AG04450 (cell line): ENCODE measurements around the gene CEP57. TPM values are rescaled to one million over a fixed set of nuclear protein-coding genes. Genes with fewer than 3 reads are reported as not detected.

Source experiments
- CTCF ChIA-PET: fragments of 300-600, 350-600 bp; formaldehyde crosslinking; extraction: SDS; loops from one replicate; lab custom pipeline; 2022; ENCODE audit warnings: antibody characterized with exemption, inconsistent platforms; lab: Charles Lee
- POLR2A ChIA-PET: fragments of 350-600 bp; formaldehyde crosslinking; extraction: SDS; loops from one replicate; lab custom pipeline; 2021; ENCODE audit warnings: antibody characterized with exemption, inconsistent platforms; lab: Yijun Ruan, JAX
- DNase-seq: peaks from one replicate; pipeline ENCODE4 v3.0.0-alpha.2; 2011; ENCODE audit warnings: low read depth, low spot score
- H3K27ac ChIP-seq: one replicate; pipeline ENCODE4 v1.5.1; 2012; ENCODE audit warnings: low read depth, low read length, control low read depth
- H3K27me3 ChIP-seq: one replicate; pipeline ENCODE4 v1.6.0; 2012; ENCODE audit warnings: low read length; ENCODE audit not compliant: control insufficient read depth, insufficient read depth
- H3K4me3 ChIP-seq: 2 replicates; pipeline ENCODE4 v1.5.1; 2011; ENCODE audit warnings: mild to moderate bottlenecking, low read depth, low read length, control low read depth
- H3K9me3 ChIP-seq: 2 replicates; pipeline ENCODE4 v1.5.1; 2012; ENCODE audit warnings: low read length; ENCODE audit not compliant: control insufficient read depth, insufficient read depth
- CTCF ChIP-seq: IDR thresholded peaks from 2 replicates; pipeline ENCODE4 v1.5.1; 2011; ENCODE audit warnings: low read depth, low read length, control low read depth, inconsistent platforms
- polyA plus RNA-seq: library from polyadenylated mRNA; depleted of rRNA; stranded (reverse); fragments of >200 nt; gene quantifications from 2 replicates; pipeline ENCODE4 v1.2.3, GENCODE V29; 2011

CEP57 gene
- polyA plus RNA-seq, 1 experiment: 49.2 TPM

DNA sequence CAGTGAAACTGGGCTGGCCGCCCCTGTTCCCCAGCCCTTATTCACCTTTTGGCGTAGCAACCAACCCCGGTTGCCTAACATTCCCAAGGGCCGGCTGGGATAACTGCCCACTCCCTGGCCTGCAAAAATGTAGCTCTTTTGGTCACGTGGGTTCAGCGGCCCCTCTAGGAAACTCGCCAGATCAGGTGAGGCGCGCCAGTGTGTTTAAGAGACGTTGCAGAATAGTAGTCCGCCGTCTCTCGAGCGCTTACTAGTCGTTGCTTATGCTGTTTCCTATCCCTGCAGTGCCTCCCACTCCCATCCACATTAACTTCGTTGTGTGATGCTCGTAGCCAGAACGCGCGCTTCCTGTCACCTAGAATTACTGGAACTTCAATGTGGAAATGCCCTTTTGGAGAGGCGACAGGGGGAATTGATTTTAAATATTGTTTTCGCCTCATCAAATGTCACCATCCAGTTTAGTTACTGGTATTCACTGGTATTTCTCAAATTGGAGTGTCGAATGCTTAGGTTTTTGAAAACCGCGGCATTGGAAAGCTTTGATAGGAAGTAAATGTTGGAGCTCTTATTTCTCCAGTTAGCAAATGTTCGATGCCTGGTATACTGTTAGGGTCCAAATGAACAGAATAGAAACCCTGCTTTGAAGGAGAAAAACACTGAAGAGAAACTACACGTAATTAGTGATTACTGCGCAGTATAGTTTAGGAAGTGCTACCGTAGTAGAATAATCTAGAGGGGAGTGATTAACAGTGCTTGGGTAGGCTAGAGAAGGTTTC is 823 bp downstream of the CEP57 start:
- ChIA-PET CTCF (interaction anchor here (0.6 to 2.4 kb wide), 4 partner anchors 27 to 1275 kb away, joined by 3 to 14 read pairs (median 6); partner anchors contain the start of gene MAML2), POLR2A (interaction anchor here (0.5 to 1.8 kb wide), 3 partner anchors 211 to 598 kb away, joined by 3 to 8 read pairs (median 6); partner anchors contain the start of genes CCDC82 and JRKL)
- no peak for TF ChIP-seq CTCF
- peaks cover 3% of the 10 kb centered on the region; the same call in 1 of the 2 replicates for H3K9me3 ChIP-seq
- H3K27ac ChIP-seq: peak overlapping the region; percentile 98
- H3K27me3 ChIP-seq: no peaks in the 10 kb centered on the region
- peak overlapping the region; percentile 86 for H3K4me3 ChIP-seq
- no peak for DNase-seq

DNA sequence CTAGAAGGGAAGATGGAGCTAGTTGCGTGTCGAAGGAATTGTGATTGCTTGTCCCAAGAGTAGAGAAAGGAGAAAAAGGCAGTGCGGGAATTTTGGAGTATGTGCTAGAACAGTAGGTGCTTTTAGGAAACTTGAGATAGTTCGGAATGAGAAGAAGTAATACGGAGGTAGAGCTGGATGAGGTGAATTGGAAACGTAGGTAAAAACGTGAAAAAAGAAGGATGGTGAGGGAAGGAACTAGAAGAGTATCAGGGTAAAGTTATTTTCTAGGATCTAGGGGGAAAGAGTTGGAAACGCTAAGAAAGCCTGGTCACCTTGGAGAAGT is 1.4 kb downstream of the CEP57 start:
- DNase-seq: no peak
- Histone ChIP-seq H3K27ac (no peak overlapping the region), H3K4me3 (peak overlapping the region; percentile 86), H3K9me3 (peaks cover 3% of the 10 kb centered on the region; the same call in 1 of the 2 replicates), H3K27me3 (no peaks in the 10 kb centered on the region)
- POLR2A ChIA-PET: interaction anchor here (0.5 to 1.8 kb wide), 2 partner anchors 95 to 598 kb away, joined by 3 to 8 read pairs; partner anchors contain the start of genes CCDC82 and JRKL
- CTCF ChIA-PET: interaction anchor here (0.6 to 2.4 kb wide), 3 partner anchors 551 to 1275 kb away, joined by 3 to 14 read pairs (median 7); partner anchors contain the start of gene MAML2
- no peak for TF ChIP-seq CTCF

DNA sequence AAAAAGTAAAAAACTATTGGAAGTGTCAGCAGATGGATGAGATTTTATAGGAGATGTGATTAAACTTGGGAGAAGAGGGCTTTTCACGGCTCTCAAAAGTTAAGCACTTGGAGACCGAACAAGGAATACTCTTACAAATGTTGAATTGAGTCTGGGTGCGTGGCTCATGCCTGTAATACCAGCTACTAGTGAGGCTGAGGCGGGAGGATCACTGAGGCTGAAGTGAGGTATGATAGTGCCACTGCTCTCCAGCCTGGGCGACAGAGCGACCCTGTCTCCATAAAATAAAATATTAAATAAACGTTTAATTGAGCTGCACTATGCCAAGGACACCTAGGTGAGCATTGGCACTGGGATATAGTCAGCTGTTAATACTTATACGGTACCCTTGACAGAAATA is 1.9 kb downstream of the CEP57 start:
- Histone ChIP-seq H3K9me3 (peaks cover 3% of the 10 kb centered on the region; the same call in 1 of the 2 replicates), H3K27me3 (no peaks in the 10 kb centered on the region), H3K27ac (no peak overlapping the region), H3K4me3 (no peak overlapping the region; the same call in 1 of the 2 replicates)
- ChIA-PET POLR2A (interaction anchor here (0.5 kb wide), 1 partner anchor 95 kb away, joined by 3 read pairs; no protein-coding TSS in a partner anchor), CTCF (interaction anchor here (0.6 to 2.4 kb wide), 5 partner anchors 550 to 1276 kb away, joined by 3 to 14 read pairs (median 3); partner anchors contain the start of gene MAML2)
- no peak for DNase-seq
- no peak for TF ChIP-seq CTCF

- TF ChIP-seq CTCF: no peak
These were observed 2.4 kb downstream of the CEP57 start for GRCh38 chr11:95792700-95793099.

More at GRCh38 chr11:95792700-95793099, 2.4 kb downstream of the CEP57 start:
- ChIA-PET CTCF (interaction anchor here (0.9 to 1.5 kb wide), 2 partner anchors 549 to 601 kb away, joined by 3 read pairs; no protein-coding TSS in a partner anchor), POLR2A (no interaction called here)
- no peaks in the 10 kb centered on the region for H3K27me3 ChIP-seq
- peaks cover 3% of the 10 kb centered on the region; the same call in 1 of the 2 replicates for H3K9me3 ChIP-seq
- H3K4me3 ChIP-seq: no peak overlapping the region
- DNase-seq: no peak
- no peak overlapping the region for H3K27ac ChIP-seq
